ENCODE measurements around the gene OR4S2. TPM values are rescaled to one million over a fixed set of nuclear protein-coding genes. Genes with fewer than 3 reads are reported as not detected.
A peak's percentile ranks its signal among the peaks of the same experiment; 100 is the strongest.

OR4S2 gene, protein sequence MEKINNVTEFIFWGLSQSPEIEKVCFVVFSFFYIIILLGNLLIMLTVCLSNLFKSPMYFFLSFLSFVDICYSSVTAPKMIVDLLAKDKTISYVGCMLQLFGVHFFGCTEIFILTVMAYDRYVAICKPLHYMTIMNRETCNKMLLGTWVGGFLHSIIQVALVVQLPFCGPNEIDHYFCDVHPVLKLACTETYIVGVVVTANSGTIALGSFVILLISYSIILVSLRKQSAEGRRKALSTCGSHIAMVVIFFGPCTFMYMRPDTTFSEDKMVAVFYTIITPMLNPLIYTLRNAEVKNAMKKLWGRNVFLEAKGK
- not detected for polyA plus RNA-seq

DNA sequence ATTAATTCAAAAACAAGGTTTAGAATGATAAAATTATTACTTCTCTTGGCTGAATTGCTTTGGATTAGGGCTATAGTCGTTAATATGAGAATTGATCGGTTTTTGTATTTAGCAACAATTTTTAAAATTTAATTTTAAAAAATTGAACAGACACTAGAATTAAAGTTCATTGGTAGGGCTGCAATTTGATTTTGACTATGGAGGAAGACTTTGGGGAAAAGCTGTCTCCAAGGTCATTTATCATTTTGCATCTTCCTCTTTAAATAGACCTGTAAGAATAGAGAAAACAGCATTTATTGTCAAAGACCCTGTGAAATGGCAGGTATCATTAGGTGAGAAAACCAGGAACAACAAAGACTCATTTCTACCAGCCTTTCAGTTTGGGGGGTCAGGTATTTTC lies at the start of gene OR4S2:
Gene OR4S2, plus strand, starts transcription at position 301 of the 400 bp plus-strand sequence. CDS start 2,577 bp downstream, outside the sequence.
- Mint-ChIP-seq H3K27me3 (no peaks in the 10 kb centered on the region), H3K4me1 (peaks cover 0 to 3% (median 3%) of the 10 kb centered on the region in 3 donors), H3K36me3 (no peaks in the 10 kb centered on the region), H3K27ac (no peak within 1 kb of the TSS), H3K9me3 (peaks cover 0 to 7% (median 0%) of the 10 kb centered on the region in 3 donors), H3K4me3 (no peak within 1 kb of the TSS)

- Mint-ChIP-seq H3K4me3 (no peak within 1 kb of the TSS), H3K9me3 (peaks cover 0 to 3% (median 0%) of the 10 kb centered on the region in 3 donors), H3K4me1 (no peaks in the 10 kb centered on the region), H3K36me3 (no peaks in the 10 kb centered on the region), H3K27ac (no peak within 1 kb of the TSS), H3K27me3 (no peaks in the 10 kb centered on the region)
Measured at GRCh38 chr11:55607545-55607944, 40.6 kb upstream of the OR4S2 start, which contains the start of gene OR4C11. Gene OR4C11 (minus strand): TSS chr11:55607645. CDS start chr11:55604373, 3,272 bp downstream.

- H3K4me1 Mint-ChIP-seq: no peaks in the 10 kb centered on the region
- peaks cover 0 to 11% (median 1%) of the 10 kb centered on the region in 3 donors for H3K9me3 Mint-ChIP-seq
- no peak overlapping the region for H3K4me3 Mint-ChIP-seq
- H3K27ac Mint-ChIP-seq: no peak overlapping the region
- no peaks in the 10 kb centered on the region for H3K27me3 Mint-ChIP-seq
- peaks cover 4% of the 10 kb centered on the region for H3K36me3 Mint-ChIP-seq
Measured at GRCh38 chr11:55624531-55624930, 23.6 kb upstream of the OR4S2 start.

GRCh38 chr11:55634813-55635212 lies 13.3 kb upstream of the OR4S2 start, which contains the start of gene OR4P4:
Gene OR4P4 (plus strand): TSS chr11:55635113.
- peaks cover 0 to 5% (median 0%) of the 10 kb centered on the region in 3 donors for H3K9me3 Mint-ChIP-seq
- H3K4me3 Mint-ChIP-seq: no peak within 1 kb of the TSS
- H3K36me3 Mint-ChIP-seq: no peaks in the 10 kb centered on the region
- no peaks in the 10 kb centered on the region for H3K27me3 Mint-ChIP-seq
- H3K27ac Mint-ChIP-seq: no peak within 1 kb of the TSS
- no peaks in the 10 kb centered on the region for H3K4me1 Mint-ChIP-seq

DNA sequence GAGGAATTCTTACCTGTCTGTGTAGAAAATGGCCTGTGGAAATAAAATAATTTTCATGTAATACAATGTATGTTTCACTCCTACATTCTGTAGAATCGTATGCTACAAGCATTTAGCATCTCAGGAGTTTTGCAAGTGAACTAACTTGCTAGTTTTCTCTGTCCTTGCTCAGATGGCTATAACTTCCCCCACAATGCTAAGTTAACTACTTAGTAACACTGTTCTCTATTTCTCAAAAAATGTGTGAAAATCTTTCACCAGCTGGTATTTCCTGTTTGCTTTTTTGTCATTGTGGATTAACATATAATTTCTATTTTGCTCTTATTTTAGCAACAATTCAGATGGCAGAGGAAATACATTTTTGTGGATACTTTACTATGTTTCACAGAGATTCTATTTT lies 4.4 kb downstream of the OR4S2 start:
- Mint-ChIP-seq H3K27ac (no peak overlapping the region), H3K4me3 (no peak overlapping the region), H3K9me3 (peaks cover 0 to 1% (median 0%) of the 10 kb centered on the region in 3 donors), H3K27me3 (no peaks in the 10 kb centered on the region), H3K36me3 (no peaks in the 10 kb centered on the region), H3K4me1 (peaks cover 1 to 4% (median 2%) of the 10 kb centered on the region in 3 donors)

- Mint-ChIP-seq H3K27ac (no peak overlapping the region), H3K4me3 (no peak overlapping the region), H3K36me3 (peaks cover 2% of the 10 kb centered on the region), H3K27me3 (no peaks in the 10 kb centered on the region), H3K9me3 (peaks cover 0 to 1% (median 0%) of the 10 kb centered on the region in 3 donors), H3K4me1 (peaks cover 5 to 13% (median 11%) of the 10 kb centered on the region in 3 donors)
Measured at GRCh38 chr11:55655096-55655495, 7.0 kb downstream of the OR4S2 start.

GRCh38 chr11:55658031-55658573 lies 10.0 kb downstream of the OR4S2 start:
- H3K9me3 Mint-ChIP-seq: peaks cover 0 to 1% (median 0%) of the 10 kb centered on the region in 3 donors
- H3K4me1 Mint-ChIP-seq: peaks cover 5 to 13% (median 11%) of the 10 kb centered on the region in 3 donors
- peak overlapping the region; percentile 9 to 71 (median 36) for H3K27ac Mint-ChIP-seq
- no peaks in the 10 kb centered on the region for H3K27me3 Mint-ChIP-seq
- H3K4me3 Mint-ChIP-seq: peak overlapping the region; percentile 33 to 89 (median 71)
- peaks cover 2% of the 10 kb centered on the region for H3K36me3 Mint-ChIP-seq

DNA sequence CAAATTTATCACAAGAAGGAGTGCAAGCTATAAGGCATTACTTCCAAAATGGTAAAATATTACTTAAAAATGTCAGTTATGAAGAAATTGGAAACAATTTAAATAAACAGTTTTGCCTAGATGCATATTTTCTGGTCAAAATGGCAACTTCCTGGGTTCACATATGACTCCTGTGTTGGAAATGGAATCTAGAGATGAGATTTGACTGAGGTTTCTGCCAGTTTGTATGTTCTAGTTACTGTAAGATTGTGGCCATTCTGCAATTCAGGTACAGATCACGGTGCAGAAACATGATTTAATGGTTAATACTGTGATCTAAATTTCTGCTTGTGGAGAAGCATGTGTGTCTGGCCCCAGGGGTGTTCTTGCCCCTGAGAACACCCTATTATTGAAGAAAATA lies 10.5 kb downstream of the OR4S2 start:
- Mint-ChIP-seq H3K27ac (peak overlapping the region in 1 of 3 donors; percentile 36), H3K4me3 (peak overlapping the region in 2 of 4 donors; percentile 33 to 89), H3K9me3 (peaks cover 0 to 1% (median 0%) of the 10 kb centered on the region in 3 donors), H3K4me1 (peaks cover 5 to 13% (median 11%) of the 10 kb centered on the region in 3 donors), H3K36me3 (peaks cover 2% of the 10 kb centered on the region), H3K27me3 (no peaks in the 10 kb centered on the region)

DNA sequence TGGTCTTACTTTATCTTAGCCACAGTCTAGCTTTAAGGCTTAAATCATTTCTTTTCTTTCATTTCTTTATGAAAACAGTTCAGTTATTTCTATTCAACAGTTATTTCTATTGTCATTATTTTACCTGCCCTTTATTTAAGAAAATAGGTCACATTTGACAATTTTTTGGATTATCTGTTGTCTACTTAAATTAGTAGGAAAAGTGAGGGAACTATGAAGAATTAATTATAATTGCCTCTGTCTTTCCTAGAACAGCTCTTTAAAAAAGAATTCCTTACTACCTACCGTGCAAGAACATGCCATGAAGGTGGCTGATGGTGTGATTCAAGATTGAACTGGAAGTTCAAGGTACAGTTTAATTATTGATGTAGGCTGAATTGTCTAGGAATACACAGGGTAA lies 13.8 kb downstream of the OR4S2 start, which contains the start of gene OR4C6:
Gene OR4C6, plus strand, starts transcription at position 301 of the 400 bp plus-strand sequence. CDS start 2,966 bp downstream, outside the sequence.
- peaks cover 0 to under 1% (median 0%) of the 10 kb centered on the region in 3 donors for H3K9me3 Mint-ChIP-seq
- H3K27me3 Mint-ChIP-seq: no peaks in the 10 kb centered on the region
- peaks cover 5 to 12% (median 6%) of the 10 kb centered on the region in 3 donors for H3K4me1 Mint-ChIP-seq
- H3K36me3 Mint-ChIP-seq: peaks cover 2% of the 10 kb centered on the region
- no peak within 1 kb of the TSS for H3K4me3 Mint-ChIP-seq
- no peak within 1 kb of the TSS for H3K27ac Mint-ChIP-seq

DNA sequence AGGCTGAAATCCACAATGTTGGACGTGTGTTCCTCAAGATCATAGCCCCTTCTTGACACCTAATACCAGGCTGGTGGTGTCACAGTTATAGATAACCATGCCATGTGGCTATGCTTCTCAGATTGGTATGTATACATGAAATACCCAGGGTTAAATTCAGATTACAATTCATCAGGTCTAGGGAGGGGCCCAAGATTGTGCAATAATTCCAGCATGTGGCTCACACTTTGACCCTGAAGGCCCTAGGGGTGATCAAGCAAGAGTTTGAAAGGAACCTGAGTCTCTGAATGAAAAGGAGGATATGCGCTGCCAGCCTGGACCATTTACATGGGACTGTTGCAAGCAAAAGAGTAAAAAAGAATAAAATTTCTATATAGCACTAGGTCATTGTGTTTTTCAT lies 21.2 kb downstream of the OR4S2 start:
- Mint-ChIP-seq H3K9me3 (no peaks in the 10 kb centered on the region), H3K4me1 (no peaks in the 10 kb centered on the region), H3K27me3 (no peaks in the 10 kb centered on the region)

DNA sequence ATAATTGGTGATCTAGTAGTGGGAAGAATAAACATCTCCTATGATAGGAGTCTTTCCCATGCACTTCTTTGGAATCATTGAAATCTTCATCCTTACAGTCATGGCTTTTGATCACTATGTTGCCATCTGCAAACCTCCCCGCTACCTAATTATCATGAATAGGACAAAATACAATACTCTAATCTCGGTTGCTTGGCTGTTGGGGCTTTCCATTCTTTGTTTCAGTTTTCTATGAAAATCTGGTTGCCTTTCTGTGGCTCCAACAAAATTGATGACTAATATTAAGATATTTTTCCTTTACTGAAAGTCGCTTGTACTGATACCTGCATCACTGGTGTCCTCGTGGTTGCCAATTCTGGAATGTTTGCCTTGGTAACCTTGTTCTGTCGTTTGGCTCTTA lies 25.7 kb downstream of the OR4S2 start:
- Mint-ChIP-seq H3K27ac (no peak overlapping the region), H3K9me3 (peaks cover 0 to 1% (median 0%) of the 10 kb centered on the region in 3 donors), H3K4me3 (no peak overlapping the region), H3K27me3 (no peaks in the 10 kb centered on the region), H3K4me1 (no peaks in the 10 kb centered on the region), H3K36me3 (no peaks in the 10 kb centered on the region)

More for the DNA sequence above, 21.2 kb downstream of the OR4S2 start:
- Mint-ChIP-seq H3K27ac (no peak overlapping the region), H3K4me3 (no peak overlapping the region), H3K36me3 (no peaks in the 10 kb centered on the region)

DNA sequence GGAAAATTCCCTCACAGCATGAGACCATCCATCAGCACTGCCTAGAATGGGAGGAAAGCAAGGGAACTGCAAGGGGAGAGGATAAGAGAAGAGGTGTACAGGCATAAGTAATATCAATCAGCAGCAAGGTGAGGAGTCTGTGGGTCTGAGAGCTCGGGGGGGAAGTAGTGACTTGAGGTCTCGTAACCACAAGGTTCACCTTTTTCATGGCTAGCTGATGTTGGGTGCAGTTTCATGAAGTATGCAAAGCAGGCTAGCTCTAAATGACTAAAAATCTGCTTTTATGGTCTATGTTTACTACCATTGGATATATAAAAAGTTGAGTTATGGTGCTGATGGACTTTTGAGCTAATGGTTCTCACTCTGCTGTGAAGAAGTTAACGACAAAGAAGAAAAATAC lies 49.7 kb downstream of the OR4S2 start:
- Mint-ChIP-seq H3K4me1 (no peaks in the 10 kb centered on the region), H3K36me3 (no peaks in the 10 kb centered on the region), H3K27ac (no peak overlapping the region), H3K9me3 (peaks cover 2 to 5% (median 5%) of the 10 kb centered on the region in 3 donors), H3K4me3 (no peak overlapping the region), H3K27me3 (no peaks in the 10 kb centered on the region)

DNA sequence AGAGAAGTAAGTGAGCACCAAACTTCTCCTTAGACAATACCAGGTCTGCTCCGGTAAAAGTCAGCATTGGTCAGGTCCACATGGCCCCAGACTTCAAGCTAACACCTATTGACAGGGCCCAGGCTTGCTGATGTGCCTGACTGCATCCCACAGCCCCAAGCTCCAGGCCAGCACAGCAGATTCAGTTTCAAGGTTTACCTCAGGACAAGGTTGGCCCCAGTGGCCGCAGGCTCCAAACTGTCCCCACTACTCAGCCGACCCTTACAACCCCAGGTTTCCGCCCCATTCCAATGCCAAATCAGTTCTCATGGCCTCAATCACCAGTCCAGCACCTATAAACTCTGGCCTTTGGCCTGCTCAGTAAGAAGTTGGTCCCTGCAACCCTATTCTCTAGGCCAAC lies 53.3 kb downstream of the OR4S2 start:
- H3K4me3 Mint-ChIP-seq: no peak overlapping the region

More for the DNA sequence above, 53.3 kb downstream of the OR4S2 start:
- Mint-ChIP-seq H3K27me3 (no peaks in the 10 kb centered on the region), H3K36me3 (no peaks in the 10 kb centered on the region), H3K9me3 (peaks cover 3 to 14% (median 7%) of the 10 kb centered on the region in 3 donors), H3K4me1 (no peaks in the 10 kb centered on the region), H3K27ac (no peak overlapping the region)

All from IgD-negative memory B cell (primary cell).